Spleen (tissue), 11 donors: ENCODE measurements around the gene CFAP221. TPM values are rescaled to one million over a fixed set of nuclear protein-coding genes. Genes with fewer than 3 reads are reported as not detected.

Experiments
- DNase-seq: peaks from one replicate; pipeline ENCODE4 v3.0.0-alpha.2; 2020
- H3K27ac ChIP-seq, 8 donors: fragments of 200-600 bp; sonication (generic) in 7 of 8; 1 replicate in 4 of 8; 2 replicates in 4 of 8; pipeline versions ENCODE4 v1.5.0 to v1.8.0; 2016 to 2021; ENCODE audit warnings: inconsistent platforms in 4 of 8, mild to moderate bottlenecking in 4 of 8, moderate library complexity in 1 of 8
- H3K27me3 ChIP-seq, 7 donors: fragments of 200-600 bp; sonication (generic) in 6 of 7; replicated peaks in 1 of 7; 1 replicate in 4 of 7; 2 replicates in 3 of 7; pipeline versions ENCODE4 v1.5.0 to v1.8.0; 2016 to 2021; ENCODE audit warnings: inconsistent platforms in 3 of 7, mild to moderate bottlenecking in 1 of 7
- H3K36me3 ChIP-seq, 6 donors: fragments of 200-600 bp; sonication (generic) in 5 of 6; 1 replicate in 4 of 6; 2 replicates in 2 of 6; pipeline versions ENCODE4 v1.5.0 to v1.8.0; 2016 to 2021; ENCODE audit warnings: inconsistent platforms in 2 of 6
- H3K4me1 ChIP-seq, 6 donors: fragments of 200-600 bp; sonication (generic) in 5 of 6; 1 replicate in 3 of 6; 2 replicates in 3 of 6; pipeline versions ENCODE4 v1.5.0 to v1.8.0; 2016 to 2021; ENCODE audit warnings: inconsistent platforms in 3 of 6
- H3K4me3 ChIP-seq, 8 donors: fragments of 200-600 bp; sonication (generic) in 7 of 8; 1 replicate in 4 of 8; 2 replicates in 4 of 8; pipeline versions ENCODE4 v1.5.0 to v1.8.0; 2016 to 2021; ENCODE audit warnings: inconsistent platforms in 4 of 8, mild to moderate bottlenecking in 4 of 8, moderate library complexity in 2 of 8
- H3K9me3 ChIP-seq, 8 donors: fragments of 200-600 bp; sonication (generic) in 7 of 8; 1 replicate in 4 of 8; 2 replicates in 4 of 8; pipeline versions ENCODE4 v1.5.0 to v1.8.0; 2016 to 2021; ENCODE audit warnings: inconsistent platforms in 4 of 8
- CTCF ChIP-seq, 11 experiments: fragments of 200-600 bp in 7 of 11; fragments of 450-650 bp in 4 of 11; sonication (generic) in 4 of 11; IDR thresholded peaks in 8 of 11; conservative IDR thresholded peaks in 3 of 11; 1 replicate in 7 of 11; 2 replicates in 4 of 11; pipeline versions ENCODE4 v1.4.0 to v1.8.0; 2016 to 2021; ENCODE audit warnings: antibody characterized with exemption in 11 of 11, inconsistent platforms in 4 of 11, mild to moderate bottlenecking in 1 of 11
- POLR2A ChIP-seq, 3 donors: fragments of 450-650 bp; IDR thresholded peaks; one replicate each; pipeline ENCODE4 v1.5.1; 2017; ENCODE audit warnings: antibody characterized with exemption in 3 of 3, mild to moderate bottlenecking in 1 of 3
- POLR2AphosphoS5 ChIP-seq, 3 donors: sonication (generic); formaldehyde crosslinking; IDR thresholded peaks; one replicate each; pipeline ENCODE4 v1.5.1; 2017; ENCODE audit warnings: antibody characterized with exemption in 3 of 3
- WGBS, 5 donors: extraction: QIAGEN DNeasy Blood & Tissue Kit in 3 of 5; methylation state at CpG; one replicate each; pipeline versions ENCODE4 v1.1.5 to v1.1.7; 2013 to 2018; 5-methylcytosine and 5-hydroxymethylcytosine counted together
- intact Hi-C: fragments of 100-400 bp; cut with DNase I; formaldehyde crosslinking; loops from one replicate; pipeline ENCODE4 v1.15.0; 2023; ENCODE audit warnings: low total_unique reads
- polyA plus RNA-seq, 3 donors: library from polyadenylated mRNA; stranded (reverse); fragments of 200-250 nt; gene quantifications; one replicate each; pipeline ENCODE4 v1.2.1, GENCODE V29; 2013
- total RNA-seq, 7 donors: library from RNA; depleted of rRNA in 3 of 7; stranded (reverse); fragments of >200 nt in 3 of 7; fragmentation: NEBNext Ultra II Directional in 4 of 7; extraction: Animal tissue kit (Norgen Biotek cat#: 25700) in 4 of 7; gene quantifications; one replicate each; pipeline versions ENCODE4 v1.1.0 to v1.2.1, GENCODE V29; 2016 to 2021
- donor health status: healthy with polysubstance abuse.
- donor health status: DM: no; HTN: no; CAD: no; lungs with moderate emphysema.
- donor health status: DM: no; HTN: no; CAD: no.
- donor health status: Bipolar disorder and iron deficiency.
- donor health status: healthy.
- donor health status: DM: no; HTN: no; CAD: no.
- donor health status: DM: yes; HTN: yes; CAD: no.

Gene CFAP221
- total and polyA plus RNA-seq, 10 donors = 0.06 to 1.5 (median 0.55) TPM; not detected in 2

- no peak for TF ChIP-seq CTCF (IDR thresholded peaks at IDR 0.05 in 8 of 11, conservative IDR thresholded peaks at IDR 0.05 in 3 of 11)
- no peak for TF ChIP-seq POLR2AphosphoS5 (IDR thresholded peaks at IDR 0.05)
- TF ChIP-seq POLR2A (IDR thresholded peaks at IDR 0.05) = no peak
- no peak overlapping the region for H3K27ac ChIP-seq
- H3K4me3 ChIP-seq = no peak overlapping the region
- peaks cover 0 to 29% (median 14%) of the 10 kb centered on the region in 6 donors for H3K36me3 ChIP-seq
- DNase-seq = peak; percentile 61
- no peaks in the 10 kb centered on the region for H3K9me3 ChIP-seq
- intact Hi-C loops = no loop called here
- no peaks in the 10 kb centered on the region for H3K27me3 ChIP-seq
- 91 to 95% (median 92%) methylated on average over 6 to 8 of the region's 8 CpGs for WGBS, 5 donors
- H3K4me1 ChIP-seq = peaks cover 0 to 22% (median 15%) of the 10 kb centered on the region in 6 donors
These were observed 138.3 kb downstream of the CFAP221 start for GRCh38 chr2:119682578-119682977.

- intact Hi-C loops = no loop called here
- H3K9me3 ChIP-seq = no peaks in the 10 kb centered on the region
- WGBS, 5 donors = 84 to 98% (median 93%) methylated on average over 6 to 7 of the region's 7 CpGs
- peak; percentile 61 for DNase-seq
- H3K27me3 ChIP-seq = no peaks in the 10 kb centered on the region
- H3K4me3 ChIP-seq = no peak overlapping the region
- peaks cover 0 to 36% (median 16%) of the 10 kb centered on the region in 6 donors for H3K36me3 ChIP-seq
- H3K4me1 ChIP-seq = peaks cover 0 to 22% (median 15%) of the 10 kb centered on the region in 6 donors
- no peak for TF ChIP-seq POLR2A (IDR thresholded peaks at IDR 0.05)
- no peak for TF ChIP-seq CTCF (IDR thresholded peaks at IDR 0.05 in 8 of 11, conservative IDR thresholded peaks at IDR 0.05 in 3 of 11)
- no peak for TF ChIP-seq POLR2AphosphoS5 (IDR thresholded peaks at IDR 0.05)
- H3K27ac ChIP-seq = no peak overlapping the region
These were observed 138.9 kb downstream of the CFAP221 start for GRCh38 chr2:119683074-119683712.

- TF ChIP-seq CTCF (IDR thresholded peaks at IDR 0.05 in 8 of 11, conservative IDR thresholded peaks at IDR 0.05 in 3 of 11) (no peak), POLR2AphosphoS5 (IDR thresholded peaks at IDR 0.05) (no peak), POLR2A (IDR thresholded peaks at IDR 0.05) (no peak)
- DNase-seq = peak; percentile 66
- Histone ChIP-seq H3K4me3 (no peak overlapping the region), H3K27me3 (no peaks in the 10 kb centered on the region), H3K27ac (no peak overlapping the region), H3K9me3 (no peaks in the 10 kb centered on the region), H3K36me3 (peaks cover 0 to 42% (median 21%) of the 10 kb centered on the region in 6 donors), H3K4me1 (peaks cover 0 to 22% (median 15%) of the 10 kb centered on the region in 6 donors)
- 69 to 82% (median 77%) methylated on average over 22 of the region's 22 CpGs for WGBS, 5 donors
- intact Hi-C loops = no loop called here
These were observed 139.6 kb downstream of the CFAP221 start for GRCh38 chr2:119683713-119684443.

- intact Hi-C loops = no loop called here
- no peaks in the 10 kb centered on the region for H3K9me3 ChIP-seq
- H3K36me3 ChIP-seq = peaks cover 0 to 49% (median 26%) of the 10 kb centered on the region in 6 donors
- TF ChIP-seq POLR2A (IDR thresholded peaks at IDR 0.05) (no peak), POLR2AphosphoS5 (IDR thresholded peaks at IDR 0.05) (no peak), CTCF (IDR thresholded peaks at IDR 0.05 in 8 of 11, conservative IDR thresholded peaks at IDR 0.05 in 3 of 11) (no peak)
- DNase-seq = no peak
- no peak overlapping the region for H3K4me3 ChIP-seq
- H3K27me3 ChIP-seq = no peaks in the 10 kb centered on the region
- H3K27ac ChIP-seq = no peak overlapping the region
- H3K4me1 ChIP-seq = peaks cover 0 to 19% (median 12%) of the 10 kb centered on the region in 6 donors
- WGBS, 5 donors = 76 to 85% (median 78%) methylated on average over 3 of the region's 3 CpGs
These were observed 140.3 kb downstream of the CFAP221 start for GRCh38 chr2:119684518-119684917.
